UCSD-AML1 (cell line): ENCODE results near the gene KIRREL1.

Experiments
- DNase-seq: peaks from one replicate; lab custom pipeline; 2025; ENCODE audit not compliant: unreplicated experiment; lab: John Stamatoyannopoulos, UW

Gene KIRREL1

DNA sequence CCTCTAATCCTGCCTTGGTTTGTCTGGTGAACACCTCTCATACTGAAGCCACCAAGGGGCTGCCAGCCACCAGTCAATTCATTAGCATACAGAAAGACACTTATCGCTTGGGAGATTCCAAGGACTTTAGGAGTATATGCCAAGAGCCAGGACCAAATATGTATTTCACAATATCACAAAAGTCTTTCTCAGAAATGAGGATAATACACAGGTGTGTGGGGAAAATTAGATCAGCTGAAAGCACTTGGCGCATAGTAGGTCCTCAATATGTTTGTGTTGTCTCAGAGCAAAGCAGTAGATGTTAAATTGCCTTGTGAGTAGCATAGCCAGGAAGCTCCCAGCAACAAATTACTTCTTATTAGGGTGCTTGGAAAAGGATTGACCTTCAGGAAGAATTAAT is 34.1 kb downstream of the KIRREL1 start:
- DNase-seq, result no peak

DNA sequence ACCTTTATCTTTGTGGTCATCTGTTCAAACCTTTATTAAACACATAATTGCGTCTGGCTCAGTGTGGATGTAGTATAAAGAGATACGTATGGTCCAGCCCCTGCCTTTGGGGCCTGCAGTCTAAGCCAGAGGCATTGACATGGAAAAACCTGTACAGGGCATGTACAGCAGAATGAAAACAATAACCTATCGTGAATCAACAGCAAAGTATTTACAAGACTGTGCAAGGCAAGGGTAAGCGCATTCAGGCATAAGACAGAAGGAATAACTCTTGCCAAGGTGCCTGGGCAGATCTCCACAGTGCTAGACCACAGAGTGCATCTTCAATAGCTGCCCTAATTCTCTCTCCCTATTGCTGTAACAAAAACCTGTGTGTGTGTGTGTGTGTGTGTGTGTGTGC is 35.5 kb downstream of the KIRREL1 start:
- no peak for DNase-seq

DNA sequence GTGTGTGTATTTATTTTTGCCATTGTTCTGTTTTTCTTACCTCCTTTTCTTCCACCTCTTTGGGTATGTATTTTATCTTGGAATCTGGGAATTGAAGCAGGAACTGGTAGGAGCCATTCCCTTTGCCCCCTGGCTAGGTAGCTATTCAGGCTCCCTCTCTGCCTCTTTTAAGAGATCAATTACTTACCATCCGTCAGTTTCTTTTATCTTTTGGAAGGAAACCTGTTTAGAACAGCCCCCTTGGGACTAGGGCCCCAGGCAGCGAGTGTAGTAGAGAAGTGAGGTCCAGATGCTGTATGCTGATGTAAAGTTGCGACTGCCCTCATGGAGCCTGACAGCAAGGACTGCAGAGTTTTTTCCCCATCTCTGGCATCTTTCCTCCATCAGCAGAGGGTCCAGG is 41.6 kb downstream of the KIRREL1 start:
- DNase-seq, result no peak

DNA sequence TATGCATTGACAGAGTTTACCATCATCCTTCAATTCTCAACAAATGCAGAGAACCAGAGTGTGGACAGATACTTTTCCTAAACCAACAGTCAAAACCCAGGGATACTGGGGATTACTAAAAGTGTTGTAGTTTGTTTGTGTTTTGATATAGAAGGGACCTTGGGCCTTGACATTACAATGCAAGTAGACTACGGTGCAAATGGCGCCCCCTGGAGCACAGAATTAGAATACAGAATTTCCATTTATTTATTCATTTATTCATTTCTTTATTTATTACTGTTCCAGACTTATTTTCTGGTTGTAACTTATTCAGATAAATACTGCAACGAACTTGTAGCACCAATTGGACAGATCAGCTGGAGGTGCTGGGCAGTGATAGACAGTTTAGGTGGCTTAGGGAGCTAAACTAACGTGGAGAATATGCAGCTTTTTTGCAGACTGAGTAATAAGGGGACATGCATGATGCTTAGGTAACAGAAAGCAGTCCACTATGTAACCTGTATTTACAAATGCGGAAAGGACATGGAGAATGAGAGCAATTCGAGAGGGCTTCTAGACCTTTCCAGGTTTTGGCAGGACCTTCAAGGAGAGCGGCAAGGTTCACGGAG is 42.6 kb downstream of the KIRREL1 start:
- DNase-seq, result peak; percentile 23

DNA sequence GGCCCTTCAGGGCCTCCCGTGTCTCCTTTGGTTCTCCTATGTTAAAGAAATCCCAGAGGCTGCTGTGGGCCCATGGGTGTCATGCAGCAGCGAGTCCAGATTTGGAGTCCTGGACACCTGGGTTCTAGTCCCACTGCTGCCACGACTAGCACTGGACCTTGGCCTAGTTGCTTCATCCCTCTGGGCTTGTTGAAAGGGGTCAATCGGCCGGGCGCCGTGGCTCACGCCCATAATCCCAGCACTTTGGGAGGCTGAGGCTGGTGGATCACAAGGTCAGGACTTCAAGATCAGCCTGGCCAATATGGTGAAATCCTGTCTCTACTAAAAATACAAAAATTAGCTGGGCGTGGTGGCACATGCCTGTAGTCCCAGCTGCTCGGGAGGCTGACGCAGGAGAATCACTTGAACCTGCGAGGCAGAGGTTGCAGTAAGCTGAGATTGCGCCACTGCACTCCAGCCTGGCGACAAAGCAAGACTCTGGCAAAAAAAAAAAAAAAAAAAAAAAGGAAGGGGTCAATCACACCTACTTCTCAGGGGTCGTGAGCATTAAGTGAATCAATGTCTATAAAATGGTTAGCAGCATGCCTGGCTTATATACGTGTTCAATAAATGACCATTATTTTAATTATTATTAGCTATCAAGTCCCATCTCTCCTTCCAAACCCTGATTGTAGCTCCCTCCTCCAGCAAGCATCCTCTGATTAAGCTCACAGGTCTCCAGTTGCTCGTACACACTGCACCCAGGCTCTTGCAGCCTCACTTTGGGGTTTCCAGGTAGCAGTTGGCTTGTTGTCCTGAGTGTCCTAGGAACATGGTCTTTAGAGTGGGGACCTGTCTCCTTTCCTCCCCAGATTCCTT is 43.8 kb downstream of the KIRREL1 start:
- no peak for DNase-seq

DNA sequence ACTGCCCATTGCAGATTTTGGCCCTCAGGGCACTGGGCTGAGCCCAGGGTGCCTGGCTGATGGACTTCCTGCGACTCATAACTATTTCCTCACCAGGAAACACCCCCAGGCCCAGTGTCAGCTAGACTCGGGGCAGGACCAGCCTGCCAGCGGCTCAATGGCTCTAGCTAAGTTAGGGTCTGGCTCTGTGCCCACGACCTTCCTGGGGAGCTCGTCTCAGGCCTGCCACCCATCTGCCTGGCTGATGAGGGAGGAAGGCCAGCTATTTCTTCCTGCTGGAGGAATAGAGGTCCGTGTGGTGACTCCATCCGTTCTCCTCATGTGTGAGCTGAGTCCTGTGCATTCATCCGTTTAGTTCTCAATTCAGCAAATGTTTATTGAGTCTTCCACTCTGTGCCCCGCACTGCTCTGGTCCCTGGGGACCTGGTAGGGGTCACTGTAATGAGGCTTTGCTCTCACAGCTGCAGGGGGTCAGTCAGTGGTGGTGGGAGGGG is 44.5 kb downstream of the KIRREL1 start:
- DNase-seq, result peak; percentile 53

DNA sequence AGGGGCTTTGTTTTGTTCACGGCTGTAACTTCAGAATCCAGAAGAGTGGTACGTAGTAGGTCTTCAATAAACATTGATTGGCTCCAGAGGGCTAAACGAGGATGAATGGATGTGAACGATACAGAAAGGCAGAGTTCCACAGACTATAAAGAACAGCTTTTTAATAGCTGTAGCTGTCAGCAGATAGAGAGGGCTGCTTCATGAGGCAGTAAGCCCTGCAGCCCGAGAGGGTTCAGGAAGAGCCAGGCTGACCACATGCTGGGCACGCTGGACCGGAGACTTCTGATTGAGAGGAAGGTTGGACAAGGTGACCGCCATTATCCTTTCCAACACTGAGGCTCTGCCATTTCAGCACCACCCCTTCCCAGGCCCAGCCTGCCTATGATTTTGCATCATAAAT is 45.3 kb downstream of the KIRREL1 start:
- DNase-seq, result no peak

DNA sequence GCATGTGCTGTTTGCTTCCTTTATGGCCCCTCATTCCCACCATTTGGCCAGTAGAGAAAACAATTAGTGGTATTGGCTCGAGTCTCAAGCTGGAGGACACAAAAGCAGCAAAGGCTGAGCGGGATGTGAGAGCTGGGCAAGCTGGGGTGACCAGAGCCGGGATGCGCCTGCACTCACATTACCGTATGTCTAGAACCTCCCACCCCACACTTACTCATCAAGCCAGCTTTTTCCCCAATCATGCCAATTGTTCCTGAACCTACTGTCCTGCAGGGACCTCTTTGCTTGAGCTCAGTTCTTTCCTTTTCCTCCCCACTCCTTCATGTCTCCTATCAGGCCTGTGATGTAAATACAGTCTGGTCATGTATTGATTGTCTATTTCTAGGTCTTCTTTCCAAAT is 45.9 kb downstream of the KIRREL1 start:
- DNase-seq, result no peak

DNA sequence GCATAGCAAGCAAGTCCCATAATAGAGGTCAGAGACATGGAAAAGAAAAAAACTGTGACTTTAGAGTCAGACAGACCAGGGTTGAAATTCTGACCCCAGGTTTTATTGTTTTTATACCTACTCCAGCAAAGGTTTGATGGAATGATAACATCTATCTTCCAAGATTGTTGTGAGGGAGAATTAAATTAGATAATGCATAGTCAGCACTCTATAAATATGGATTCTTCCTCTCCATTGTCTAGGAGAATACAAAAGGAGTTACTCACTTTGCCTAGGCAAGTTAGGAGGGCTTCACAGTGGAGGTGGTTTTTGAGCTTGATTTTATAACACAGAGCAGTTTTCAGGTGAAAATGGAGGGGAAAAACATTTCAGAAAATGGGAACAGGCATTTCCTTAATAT is 46.9 kb downstream of the KIRREL1 start:
- no peak for DNase-seq

DNA sequence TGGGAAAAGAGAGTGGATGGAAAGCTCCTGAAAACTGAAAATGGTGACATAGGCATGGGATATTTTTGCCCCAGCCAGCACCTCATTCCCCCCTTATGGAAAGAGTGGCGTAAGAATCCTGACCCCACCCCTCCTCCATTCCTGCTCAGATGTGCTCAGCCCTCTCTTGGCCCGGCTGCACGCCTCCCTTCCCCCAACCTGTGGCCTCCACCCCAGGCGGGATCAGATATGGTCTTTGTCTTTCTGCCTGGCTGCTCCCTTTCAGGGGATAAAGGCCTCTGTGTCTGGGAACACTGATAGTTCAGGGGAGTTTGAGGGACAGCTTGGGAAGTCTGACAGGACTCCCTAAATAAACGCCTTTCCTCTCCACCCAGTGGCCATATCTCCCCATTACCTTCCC is 49.8 kb downstream of the KIRREL1 start:
- no peak for DNase-seq

DNA sequence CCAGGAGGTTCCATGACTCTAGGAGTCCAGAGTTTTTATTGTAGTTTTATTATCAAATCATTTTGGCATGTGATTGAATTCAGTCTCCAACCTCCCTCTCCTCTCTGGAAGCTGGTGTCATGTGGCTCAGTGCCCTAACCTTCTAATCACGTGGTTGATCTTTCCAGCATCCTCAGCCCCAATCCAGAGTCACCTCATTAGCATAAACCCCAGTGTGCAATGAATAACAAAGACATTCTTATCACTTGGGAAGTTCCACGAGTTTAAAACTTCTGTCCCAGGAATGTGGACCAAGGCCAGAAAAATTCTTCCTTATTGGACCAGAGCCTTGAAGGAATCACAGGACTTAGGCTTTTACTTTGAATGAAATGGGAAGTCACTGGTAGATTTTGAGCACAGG is 52.2 kb downstream of the KIRREL1 start:
- DNase-seq, result no peak

DNA sequence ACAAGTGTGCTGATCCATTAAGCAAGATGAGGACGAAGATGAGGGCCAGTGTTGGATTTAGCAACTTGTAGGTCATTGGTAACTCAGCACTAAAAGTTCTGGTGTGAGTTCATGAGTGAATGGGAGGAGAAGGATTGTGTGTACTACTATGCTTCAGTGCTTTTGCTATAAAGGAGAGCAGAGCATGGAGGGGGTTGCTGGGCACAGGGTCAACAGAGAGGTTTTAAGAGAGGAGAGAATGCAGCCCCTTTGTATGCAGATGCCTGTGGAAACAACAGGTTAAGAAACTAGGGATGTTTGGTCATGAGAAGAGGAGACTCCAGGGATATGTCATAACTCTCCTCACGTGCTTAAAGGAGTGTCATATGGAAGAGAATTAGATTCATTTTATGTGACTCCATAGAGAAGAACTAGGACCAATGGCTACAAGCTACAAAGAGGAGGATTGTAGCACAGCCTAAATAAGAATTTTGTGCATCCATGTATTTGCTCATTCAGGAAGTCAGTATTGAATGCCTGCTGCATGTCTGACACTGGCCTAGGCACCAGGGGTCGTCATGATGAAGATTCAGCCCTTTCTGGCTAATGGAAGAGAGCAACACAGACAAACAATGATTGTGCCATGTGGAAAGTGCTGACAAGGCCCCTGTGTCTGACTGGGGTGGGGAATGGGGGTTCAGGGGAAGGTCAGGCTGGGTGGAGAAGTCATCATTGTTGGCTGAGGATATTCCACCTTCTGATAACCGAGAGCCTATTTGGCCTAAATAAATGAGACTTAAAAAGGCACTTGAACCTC is 53.5 kb downstream of the KIRREL1 start:
- DNase-seq, result no peak

DNA sequence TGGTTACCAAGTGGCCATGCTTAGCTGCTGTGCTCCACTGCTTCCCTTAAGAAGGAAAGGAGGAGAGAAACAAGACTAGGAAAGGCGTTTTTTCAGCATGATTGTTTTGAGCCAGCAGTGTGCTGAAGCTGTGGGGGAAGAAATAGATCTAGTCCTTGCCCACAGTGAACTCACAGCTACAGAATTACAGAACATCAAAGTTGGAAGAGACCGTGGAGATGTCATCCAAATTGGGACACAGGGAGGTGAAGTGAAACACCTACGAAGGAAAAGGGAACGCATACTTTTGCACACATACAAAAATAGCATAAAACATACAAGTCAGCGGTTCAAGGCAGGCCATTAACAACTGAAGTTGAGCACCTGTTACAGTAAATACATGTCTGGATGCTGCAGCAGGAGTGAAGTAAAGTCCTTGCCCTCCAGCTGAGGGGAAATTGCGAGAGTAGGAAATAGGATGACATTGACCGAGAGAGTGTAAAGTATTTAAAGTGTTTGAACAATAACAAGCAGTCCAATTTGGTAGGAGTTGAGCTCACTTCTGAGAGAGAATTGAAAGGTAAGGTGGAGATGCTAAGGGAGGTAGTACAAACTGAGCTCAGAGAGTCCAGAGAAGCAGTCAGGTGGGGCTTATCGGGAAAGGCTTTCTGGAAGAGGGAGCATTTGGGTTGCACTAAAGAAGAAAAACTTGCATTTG is 55.1 kb downstream of the KIRREL1 start:
- DNase-seq, result no peak

DNA sequence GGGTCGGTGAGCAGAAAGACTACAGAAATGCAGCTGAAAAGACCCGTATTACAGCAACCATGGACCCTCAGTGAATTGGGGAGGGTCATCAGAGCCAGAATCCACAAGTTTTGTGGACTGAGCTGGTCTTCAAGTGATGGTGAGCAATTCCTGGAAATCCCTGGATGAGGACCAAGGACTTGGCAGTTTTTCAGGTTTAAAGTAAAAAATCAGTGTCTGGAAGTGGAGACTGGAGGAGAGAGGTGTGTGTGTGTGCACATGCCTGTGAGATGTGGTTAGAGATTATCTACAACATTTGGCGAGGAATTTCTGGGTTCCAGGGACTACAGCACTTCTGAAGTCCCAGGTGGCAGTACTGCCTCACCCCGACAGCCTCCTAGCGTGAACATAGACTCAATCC is 56.4 kb downstream of the KIRREL1 start:
- DNase-seq, result no peak

DNA sequence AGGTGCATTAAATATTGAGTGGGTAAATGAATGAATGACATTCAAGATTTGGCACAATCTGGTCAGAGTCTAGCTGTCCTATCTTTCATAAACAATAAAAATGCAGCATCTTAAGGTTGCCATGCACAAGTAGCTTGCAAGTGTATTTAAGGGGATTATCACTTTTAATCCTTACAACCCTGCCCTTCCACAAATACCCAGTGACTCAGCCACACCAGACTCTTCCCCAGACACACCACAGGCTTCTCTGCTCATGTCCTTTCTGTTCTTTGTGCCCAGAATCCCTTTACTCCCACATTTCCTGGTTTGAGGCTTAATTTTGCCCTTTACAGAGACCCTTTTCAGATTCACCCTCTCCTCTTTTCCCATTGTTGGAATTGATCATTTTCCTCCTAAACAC is 59.8 kb downstream of the KIRREL1 start:
- DNase-seq, result no peak

DNA sequence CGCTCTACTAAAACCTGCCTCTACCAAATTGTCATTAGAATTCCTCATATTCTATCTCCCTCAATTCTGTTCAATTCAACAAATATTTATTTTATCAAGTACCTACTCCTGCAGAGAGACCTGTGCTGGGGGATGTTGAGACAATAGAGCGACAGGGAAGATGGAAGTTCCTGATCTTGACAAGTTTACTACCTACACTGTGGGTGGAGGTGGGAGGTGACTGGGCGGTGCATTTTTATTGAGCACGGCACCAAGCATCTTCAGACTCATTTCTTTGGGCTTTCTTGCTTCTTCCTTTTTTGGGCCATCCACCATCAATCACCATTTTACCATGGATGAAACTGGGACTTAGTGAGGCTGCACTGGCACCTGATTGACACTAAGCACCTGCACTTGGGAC is 61.3 kb downstream of the KIRREL1 start:
- DNase-seq, result no peak

DNA sequence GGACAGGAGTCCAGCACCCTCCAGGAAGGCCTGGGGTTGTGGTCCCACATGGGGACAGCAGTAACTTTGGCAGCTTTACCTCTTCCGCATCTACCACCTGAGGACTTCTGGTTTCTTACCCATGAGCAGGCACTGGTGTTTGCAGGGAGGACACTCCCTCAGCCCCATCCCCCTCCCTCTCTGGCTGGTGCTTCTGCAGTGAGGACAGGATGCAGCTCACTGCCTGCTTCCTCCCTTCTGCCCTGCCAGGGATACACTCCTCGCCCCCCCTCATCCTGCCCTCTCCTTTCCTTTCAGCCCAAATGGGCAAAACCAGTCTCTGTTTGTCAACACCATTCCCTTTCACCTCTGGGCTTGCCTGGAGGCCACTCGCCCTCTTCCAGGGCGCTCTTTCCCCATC is 62.4 kb downstream of the KIRREL1 start:
- DNase-seq, result peak; percentile 85

DNA sequence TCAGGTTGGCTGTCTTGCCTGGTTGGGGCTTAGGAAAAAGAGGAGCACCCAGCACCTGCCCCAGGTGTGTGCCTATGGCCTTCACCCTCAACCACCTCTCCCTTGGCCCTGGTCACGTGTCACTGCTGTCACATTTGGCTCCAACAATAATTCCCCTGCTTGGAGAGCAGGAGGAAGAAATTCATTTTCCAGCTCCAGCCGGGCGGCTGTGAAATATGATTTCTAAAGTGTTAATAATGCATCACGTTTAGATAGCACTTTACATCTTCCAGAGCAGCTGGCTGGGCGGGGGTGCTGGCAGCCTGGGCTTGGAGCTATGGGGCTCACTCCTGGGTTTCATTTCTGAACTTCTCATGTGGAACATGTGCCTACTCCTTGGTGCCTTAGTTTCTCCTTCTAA is 63.1 kb downstream of the KIRREL1 start:
- DNase-seq, result no peak

DNA sequence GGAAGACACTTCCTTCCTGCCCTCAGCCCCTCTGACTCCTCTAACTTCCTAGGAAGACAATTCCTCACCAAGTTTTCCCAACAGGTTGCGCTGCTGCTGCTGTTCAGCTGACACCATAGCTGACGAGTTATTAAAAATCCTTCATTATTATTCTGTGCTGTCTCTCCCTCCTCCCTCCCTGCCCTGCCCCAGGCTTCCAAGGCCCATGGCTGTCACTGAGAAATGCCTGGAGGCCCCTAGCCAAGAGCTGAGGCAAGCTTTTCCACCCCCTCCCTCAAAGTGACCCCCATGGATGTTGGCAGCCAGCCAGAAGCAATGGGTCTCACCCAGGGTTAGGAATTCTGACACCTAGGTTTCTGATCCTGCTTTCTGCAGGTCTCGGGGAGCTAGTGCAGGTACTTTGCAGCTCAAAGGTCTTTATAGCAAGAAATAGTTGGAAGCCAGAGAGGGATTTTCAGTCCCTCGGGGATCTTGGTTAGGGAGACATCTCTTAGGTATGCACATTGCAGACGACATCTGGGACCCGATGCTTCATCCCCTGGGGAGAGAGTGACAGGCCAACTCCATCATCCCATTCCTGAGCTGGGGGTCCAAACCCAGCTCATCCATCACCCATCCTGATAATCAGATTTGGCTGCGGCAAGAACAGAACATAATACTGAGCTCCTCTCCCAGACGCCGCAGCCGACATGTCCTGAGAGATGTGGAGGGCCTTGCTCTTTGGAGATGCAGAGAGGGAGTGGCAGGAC is 65.0 kb downstream of the KIRREL1 start:
- no peak for DNase-seq

DNA sequence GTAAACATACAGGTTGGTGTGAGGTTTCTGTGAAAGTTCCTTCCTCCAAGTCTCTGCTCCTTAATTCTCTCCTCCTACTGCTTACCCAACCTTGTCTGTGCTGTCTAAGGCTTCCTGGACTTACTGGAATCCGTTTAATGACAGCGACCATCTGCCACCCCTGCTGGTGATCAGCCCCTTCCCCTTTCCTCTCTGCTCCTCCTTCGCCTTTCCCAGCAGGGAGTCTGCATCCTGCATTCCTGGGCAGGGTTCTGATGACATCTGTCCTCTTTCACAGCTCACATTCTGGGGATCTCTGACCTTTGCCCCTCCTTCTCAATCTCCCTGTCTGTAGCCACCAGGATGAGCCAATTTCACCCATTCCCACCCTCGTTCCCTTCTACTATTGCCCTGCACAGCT is 66.5 kb downstream of the KIRREL1 start:
- DNase-seq, result peak; percentile 22

DNA sequence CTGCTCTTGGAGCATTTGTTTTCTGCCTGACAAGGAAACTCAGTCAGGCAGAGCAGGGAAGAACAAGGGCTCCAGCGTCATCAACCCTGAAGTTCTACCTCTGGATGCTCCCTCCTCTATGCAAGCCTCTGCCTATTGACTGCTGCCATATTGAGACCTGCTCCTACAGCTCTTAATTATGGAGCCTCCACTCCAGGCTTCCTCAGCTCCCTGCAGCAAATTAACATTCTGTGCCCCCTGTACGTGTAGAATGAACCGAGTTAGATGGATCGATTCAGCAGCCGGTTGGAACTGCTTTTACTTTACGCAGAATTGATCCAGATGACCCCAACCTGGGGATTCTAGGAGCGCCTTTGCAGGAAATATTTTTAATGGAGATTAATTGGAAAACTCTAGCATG is 68.7 kb downstream of the KIRREL1 start:
- no peak for DNase-seq
